ENCODE results near the gene IFITM5.
"Not testable (repeated sequence)": the region's sequence is repeated elsewhere in the genome, so short reads cannot be mapped to it uniquely, and the experiment has no call there.

IFITM5 gene

GRCh38 chr11:283405-284104 is 15.8 kb downstream of the IFITM5 start:
- DNase-seq (ENCODE audit: low read depth): no peak

GRCh38 chr11:282630-283360 is 16.5 kb downstream of the IFITM5 start:
- no peak for DNase-seq (ENCODE audit: low read depth)

GRCh38 chr11:282171-282570 is 17.2 kb downstream of the IFITM5 start:
- no peak for DNase-seq (ENCODE audit: low read depth)

- no peak for DNase-seq (ENCODE audit: low read depth)
Observed at GRCh38 chr11:281486-282161, 17.7 kb downstream of the IFITM5 start.

- DNase-seq (ENCODE audit: low read depth): no peak
Observed at GRCh38 chr11:280706-281485, 18.4 kb downstream of the IFITM5 start.

GRCh38 chr11:279966-280705 is 19.2 kb downstream of the IFITM5 start:
- DNase-seq (ENCODE audit: low read depth): no peak

GRCh38 chr11:279040-279965 is 20.0 kb downstream of the IFITM5 start:
- DNase-seq (ENCODE audit: low read depth): no peak

GRCh38 chr11:278001-278951 is 21.1 kb downstream of the IFITM5 start, which contains the start of gene NLRP6:
TSS of gene NLRP6 (plus strand) at chr11:278407. CDS start at chr11:278570, 163 bp downstream.
- no peak for DNase-seq (ENCODE audit: low read depth)

- no peak for DNase-seq (ENCODE audit: low read depth)
Observed at GRCh38 chr11:276219-276618, 23.1 kb downstream of the IFITM5 start.

GRCh38 chr11:272931-273198 is 26.5 kb downstream of the IFITM5 start:
- DNase-seq (ENCODE audit: low read depth): no peak

- DNase-seq (ENCODE audit: low read depth): no peak
Observed at GRCh38 chr11:272195-272930, 27.0 kb downstream of the IFITM5 start.

GRCh38 chr11:271319-271715 is 28.0 kb downstream of the IFITM5 start:
- DNase-seq (ENCODE audit: low read depth): no peak

GRCh38 chr11:270451-271318 is 28.6 kb downstream of the IFITM5 start:
- DNase-seq (ENCODE audit: low read depth): no peak

- no peak for DNase-seq (ENCODE audit: low read depth)
Observed at GRCh38 chr11:269146-269890, 30.0 kb downstream of the IFITM5 start.

- DNase-seq (ENCODE audit: low read depth): not testable (repeated sequence)
Observed at GRCh38 chr11:268716-269145, 30.6 kb downstream of the IFITM5 start.

- DNase-seq (ENCODE audit: low read depth): peak; percentile 58
Observed at GRCh38 chr11:267491-267994, 31.8 kb downstream of the IFITM5 start.

Data from activated T-cell treated with anti-CD3 and anti-CD28 coated beads for 1 hour (primary cell).